Stimulated activated CD4-positive, alpha-beta T cell treated with anti-CD3 and anti-CD28 coated beads, TNF-alpha, amount 100 ng/mL, for 48 hours (primary cell): ENCODE measurements around the gene SLC24A2.
"Not testable (repeated sequence)": the region's sequence is repeated elsewhere in the genome, so short reads cannot be mapped to it uniquely, and the experiment has no call there.

Experiments
- DNase-seq, 3 donors: peaks; one replicate each; pipeline ENCODE4 v3.0.0-alpha.2; 2020; ENCODE audit warnings: low read depth in 3 of 3

Gene SLC24A2

GRCh38 chr9:19788614-19789271, at the start of gene SLC24A2:
TSS of gene SLC24A2 (minus strand) at chr9:19789037.
- DNase-seq: no peak

- DNase-seq: not testable (repeated sequence)
Measured at GRCh38 chr9:19833331-19833730, 44.5 kb upstream of the SLC24A2 start.

- no peak for DNase-seq
Measured at GRCh38 chr9:19830796-19831195, 42.0 kb upstream of the SLC24A2 start.

- no peak for DNase-seq
Measured at GRCh38 chr9:19828576-19829109, 39.8 kb upstream of the SLC24A2 start.

GRCh38 chr9:19816769-19817168, 27.9 kb upstream of the SLC24A2 start:
- no peak for DNase-seq

GRCh38 chr9:19812194-19812593, 23.4 kb upstream of the SLC24A2 start:
- DNase-seq: no peak

GRCh38 chr9:19809422-19810269, 20.8 kb upstream of the SLC24A2 start:
- no peak for DNase-seq

- DNase-seq: no peak
Measured at GRCh38 chr9:19807182-19807892, 18.5 kb upstream of the SLC24A2 start.

GRCh38 chr9:19804431-19804830, 15.6 kb upstream of the SLC24A2 start:
- DNase-seq: no peak

GRCh38 chr9:19800884-19801283, 12.0 kb upstream of the SLC24A2 start:
- no peak for DNase-seq

GRCh38 chr9:19799784-19800183, 10.9 kb upstream of the SLC24A2 start:
- no peak for DNase-seq

- DNase-seq: no peak
Measured at GRCh38 chr9:19788152-19788551, 685 bp downstream of the SLC24A2 start.

- no peak for DNase-seq
Measured at GRCh38 chr9:19787672-19788071, 1.2 kb downstream of the SLC24A2 start.

GRCh38 chr9:19785230-19785629, 3.6 kb downstream of the SLC24A2 start:
- DNase-seq: no peak

GRCh38 chr9:19784136-19784535, 4.7 kb downstream of the SLC24A2 start:
- no peak for DNase-seq

- DNase-seq: no peak
Measured at GRCh38 chr9:19783500-19783899, 5.3 kb downstream of the SLC24A2 start.

GRCh38 chr9:19782005-19782404, 6.8 kb downstream of the SLC24A2 start:
- no peak for DNase-seq

GRCh38 chr9:19781240-19781639, 7.6 kb downstream of the SLC24A2 start:
- no peak for DNase-seq

GRCh38 chr9:19771446-19771845, 17.4 kb downstream of the SLC24A2 start:
- DNase-seq: no peak

- DNase-seq: no peak
Measured at GRCh38 chr9:19770973-19771372, 17.9 kb downstream of the SLC24A2 start.

GRCh38 chr9:19769213-19769612, 19.6 kb downstream of the SLC24A2 start:
- no peak for DNase-seq

- DNase-seq: no peak
Measured at GRCh38 chr9:19768798-19769197, 20.0 kb downstream of the SLC24A2 start.
